Naive B cell (primary cell): Measurements from ENCODE around the gene IZUMO1. TPM values are rescaled to one million over a fixed set of nuclear protein-coding genes. Genes with fewer than 3 reads are reported as not detected.

Experiments
- ATAC-seq, 2 donors: fragments of 150-1000 bp; cut with Tn5 transposase; 2 replicates each; pipeline ENCODE4 v1.10.0; 2021; ENCODE audit warnings: low read depth in 2 of 2, mild to moderate bottlenecking in 2 of 2, moderate library complexity in 2 of 2
- DNase-seq: peaks from one replicate; pipeline ENCODE4 v3.0.0; 2022
- H3K27ac Mint-ChIP-seq, 6 donors: one replicate each; pipeline ENCODE4 v1.8.0; 2020 to 2022; ENCODE audit warnings: mild to moderate bottlenecking in 6 of 6, mixed read lengths in 6 of 6, moderate library complexity in 5 of 6, inconsistent platforms in 2 of 6
- H3K27me3 Mint-ChIP-seq, 3 donors: one replicate each; pipeline ENCODE4 v1.8.0; 2021 to 2022; ENCODE audit warnings: mixed read lengths in 3 of 3, mild to moderate bottlenecking in 1 of 3
- H3K36me3 Mint-ChIP-seq, 2 donors: one replicate each; pipeline ENCODE4 v1.8.0; 2020 to 2022; ENCODE audit warnings: mixed read lengths in 2 of 2, inconsistent platforms in 1 of 2, mild to moderate bottlenecking in 1 of 2
- H3K4me1 Mint-ChIP-seq, 3 donors: one replicate each; pipeline ENCODE4 v1.8.0; 2020 to 2022; ENCODE audit warnings: mixed read lengths in 3 of 3, inconsistent platforms in 1 of 3, mild to moderate bottlenecking in 1 of 3, moderate library complexity in 1 of 3
- H3K4me3 Mint-ChIP-seq, 8 donors: one replicate each; pipeline ENCODE4 v1.8.0; 2020 to 2022; ENCODE audit warnings: mild to moderate bottlenecking in 8 of 8, mixed read lengths in 8 of 8, moderate library complexity in 8 of 8, inconsistent platforms in 2 of 8
- H3K9me3 Mint-ChIP-seq, 7 donors: one replicate each; pipeline ENCODE4 v1.8.0; 2020 to 2022; ENCODE audit warnings: mixed read lengths in 7 of 7, mild to moderate bottlenecking in 5 of 7, inconsistent platforms in 2 of 7, moderate library complexity in 1 of 7
- polyA plus RNA-seq, 6 donors: library from polyadenylated mRNA; unstranded; fragments of 300-500 nt; fragmentation: Illumina TruSeq; gene quantifications; one replicate each; pipeline ENCODE4 v1.2.3, GENCODE V29; 2021; ENCODE audit warnings: low read depth in 6 of 6

The IZUMO1 gene
- polyA plus RNA-seq, 6 donors from 2014 or later = not detected

DNA sequence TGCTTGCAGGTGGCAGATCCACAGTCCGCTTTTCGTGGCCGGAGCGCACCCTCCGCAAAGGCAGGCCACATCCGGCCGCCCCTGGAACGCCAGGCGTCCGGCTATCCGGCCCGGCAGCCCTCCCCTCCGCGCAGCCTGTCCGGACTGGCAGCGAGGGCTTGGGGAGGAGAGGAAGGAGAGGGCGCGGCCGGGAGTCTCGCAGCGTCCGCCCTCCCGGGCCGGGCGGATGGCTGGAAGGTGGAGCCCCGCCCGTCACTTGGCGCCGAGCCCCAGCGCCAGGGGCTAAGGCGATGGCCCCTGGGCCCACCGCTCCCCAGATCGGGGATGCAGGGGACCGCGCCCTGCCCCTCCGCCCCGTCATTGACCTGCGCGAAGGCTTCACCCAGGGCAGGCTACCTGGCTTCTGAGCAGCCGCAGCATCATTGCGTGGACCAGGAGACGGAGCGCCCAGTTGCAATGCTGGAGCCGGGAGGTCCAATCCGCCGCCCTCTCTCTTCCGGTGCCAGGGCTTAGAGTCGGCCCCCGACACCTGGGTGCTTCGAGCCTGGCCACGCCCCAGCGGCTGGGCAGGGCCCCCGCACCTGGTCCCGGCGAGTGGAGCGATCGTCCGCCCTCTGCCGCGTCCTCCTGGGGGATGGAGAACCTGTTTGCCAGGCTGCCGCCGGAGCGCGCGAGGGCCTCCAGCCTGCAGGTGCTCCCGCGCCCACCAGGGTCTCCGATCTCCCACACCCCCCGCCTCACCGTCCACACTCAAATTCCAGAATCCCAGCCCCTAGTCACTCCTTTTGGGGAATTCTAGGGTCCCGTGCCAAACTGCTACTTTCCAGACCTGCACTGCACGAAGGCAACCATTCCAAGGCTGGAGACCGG is 6.0 kb upstream of the IZUMO1 start, which contains the start of gene FUT1:
Gene FUT1 (minus strand): TSS at position 146 of the 870 bp plus-strand sequence. CDS start 1,360 bp downstream, outside the sequence.
- Mint-ChIP-seq H3K4me1 (peaks cover 17 to 25% (median 17%) of the 10 kb centered on the region in 3 donors), H3K4me3 (peak within 1 kb of the TSS; percentile 48 to 90 (median 78)), H3K27ac (peak within 1 kb of the TSS in 2 of 6 donors; percentile 48 to 81), H3K36me3 (no peaks in the 10 kb centered on the region), H3K27me3 (peaks cover 33 to 78% (median 49%) of the 10 kb centered on the region in 3 donors), H3K9me3 (no peaks in the 10 kb centered on the region)
- ATAC-seq = peak; percentile 70 to 84
- peak; percentile 19 for DNase-seq

DNA sequence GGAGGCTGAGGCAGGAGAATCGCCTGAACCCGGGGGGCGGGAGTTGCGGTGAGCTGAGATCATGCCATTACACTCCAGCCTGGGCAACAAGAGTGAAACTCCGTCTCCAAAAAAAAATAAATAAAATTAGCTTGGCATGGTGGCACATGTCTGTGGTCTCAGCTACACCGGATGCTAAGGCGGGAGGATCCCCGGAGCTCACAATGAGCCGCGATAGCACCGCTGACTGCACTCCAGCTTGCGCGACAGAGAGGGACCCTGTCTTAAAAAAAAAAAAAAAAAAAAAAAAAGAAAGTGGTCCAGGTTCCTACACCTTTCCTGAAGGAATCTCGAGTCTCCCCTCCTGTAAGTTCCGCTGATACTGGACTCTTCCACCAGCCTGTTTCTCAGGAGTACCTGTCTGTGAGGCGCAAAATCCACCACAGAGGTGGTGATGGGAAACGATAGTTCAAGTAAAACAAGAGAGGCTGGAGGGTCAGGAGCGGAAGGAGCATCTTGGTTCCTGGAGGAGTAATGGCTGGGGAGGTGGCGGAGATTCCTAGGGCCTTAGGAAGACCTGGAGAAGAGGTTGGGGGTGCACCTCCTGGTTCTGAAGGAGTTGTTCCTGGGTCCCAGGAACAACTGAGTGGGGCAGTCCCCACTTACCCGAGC is 5.3 kb upstream of the IZUMO1 start:
- DNase-seq (no peak), ATAC-seq (no peak)
- H3K27me3 Mint-ChIP-seq = peaks cover 34 to 83% (median 52%) of the 10 kb centered on the region in 3 donors
- peak overlapping the region; percentile 18 to 90 (median 77) for H3K4me3 Mint-ChIP-seq
- H3K27ac Mint-ChIP-seq = peak overlapping the region in 2 of 6 donors; percentile 48 to 81
- peaks cover 17 to 29% (median 21%) of the 10 kb centered on the region in 3 donors for H3K4me1 Mint-ChIP-seq
- H3K36me3 Mint-ChIP-seq = no peaks in the 10 kb centered on the region
- H3K9me3 Mint-ChIP-seq = no peaks in the 10 kb centered on the region

DNA sequence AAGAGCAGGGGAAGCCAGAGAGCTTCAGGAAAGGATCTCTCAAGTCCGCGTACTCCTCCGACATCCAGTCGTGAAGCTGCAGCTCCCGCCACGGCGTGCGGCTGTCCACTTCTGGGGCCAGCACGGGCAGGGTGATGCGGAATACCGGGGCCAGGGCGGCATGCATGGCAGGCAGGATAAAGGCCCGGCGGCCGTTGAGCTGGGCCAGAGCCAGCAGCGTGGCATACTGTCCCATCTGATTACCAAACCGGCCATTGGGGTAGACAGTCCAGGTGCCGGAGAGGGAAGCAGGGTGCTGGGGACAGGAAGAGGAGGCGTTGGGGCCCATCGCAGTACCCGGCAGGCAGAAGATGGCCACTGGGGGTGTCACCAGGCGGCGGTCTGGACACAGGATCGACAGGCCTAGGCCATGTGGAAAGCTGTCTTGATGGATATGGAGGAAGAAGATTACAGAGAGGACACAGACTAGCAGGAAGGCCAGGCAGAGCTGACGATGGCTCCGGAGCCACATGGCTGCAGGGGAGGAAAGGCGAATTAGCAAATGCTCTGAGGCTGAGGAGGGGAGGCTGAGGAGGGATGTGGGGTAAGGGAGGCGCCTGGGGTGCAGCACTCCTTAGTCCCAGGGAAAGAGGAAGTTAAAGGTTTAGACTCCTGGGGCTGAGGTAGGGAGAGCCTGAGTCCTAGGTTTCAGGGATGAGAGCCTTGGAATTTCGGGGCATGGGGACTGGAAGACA is 4.2 kb upstream of the IZUMO1 start:
- H3K27ac Mint-ChIP-seq = no peak overlapping the region
- no peak for ATAC-seq
- H3K4me3 Mint-ChIP-seq = peak overlapping the region in 7 of 8 donors; percentile 0 to 82 (median 46)

DNA sequence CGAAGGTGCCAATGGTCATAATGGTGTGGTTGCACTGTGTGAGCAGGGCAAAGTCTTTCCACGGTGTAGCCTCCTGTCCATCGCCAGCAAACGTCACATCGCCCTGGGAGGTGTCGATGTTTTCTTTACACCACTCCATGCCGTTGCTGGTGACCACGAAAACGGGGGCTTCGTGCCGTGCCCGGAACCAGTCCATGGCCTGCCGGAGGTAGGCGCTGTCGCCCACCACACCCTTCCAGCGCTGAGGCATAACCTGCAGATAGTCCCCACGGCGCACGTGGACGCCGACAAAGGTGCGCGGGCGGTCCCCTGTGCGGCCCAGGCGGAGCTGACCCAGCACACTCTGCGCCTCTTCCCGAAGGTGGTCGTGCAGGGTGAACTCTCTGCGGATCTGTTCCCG is 3.6 kb upstream of the IZUMO1 start:
- Mint-ChIP-seq H3K9me3 (peaks cover 0 to 4% (median 0%) of the 10 kb centered on the region in 7 donors), H3K27me3 (peaks cover 44 to 84% (median 63%) of the 10 kb centered on the region in 3 donors), H3K27ac (no peak overlapping the region)

More for the DNA sequence above, 4.2 kb upstream of the IZUMO1 start:
- no peak for DNase-seq
- H3K27me3 Mint-ChIP-seq = peaks cover 38 to 84% (median 59%) of the 10 kb centered on the region in 3 donors
- peaks cover 21 to 31% (median 30%) of the 10 kb centered on the region in 3 donors for H3K4me1 Mint-ChIP-seq
- peaks cover 0 to 4% (median 0%) of the 10 kb centered on the region in 7 donors for H3K9me3 Mint-ChIP-seq
- H3K36me3 Mint-ChIP-seq = peaks cover 0 to 6% of the 10 kb centered on the region in 2 donors

DNA sequence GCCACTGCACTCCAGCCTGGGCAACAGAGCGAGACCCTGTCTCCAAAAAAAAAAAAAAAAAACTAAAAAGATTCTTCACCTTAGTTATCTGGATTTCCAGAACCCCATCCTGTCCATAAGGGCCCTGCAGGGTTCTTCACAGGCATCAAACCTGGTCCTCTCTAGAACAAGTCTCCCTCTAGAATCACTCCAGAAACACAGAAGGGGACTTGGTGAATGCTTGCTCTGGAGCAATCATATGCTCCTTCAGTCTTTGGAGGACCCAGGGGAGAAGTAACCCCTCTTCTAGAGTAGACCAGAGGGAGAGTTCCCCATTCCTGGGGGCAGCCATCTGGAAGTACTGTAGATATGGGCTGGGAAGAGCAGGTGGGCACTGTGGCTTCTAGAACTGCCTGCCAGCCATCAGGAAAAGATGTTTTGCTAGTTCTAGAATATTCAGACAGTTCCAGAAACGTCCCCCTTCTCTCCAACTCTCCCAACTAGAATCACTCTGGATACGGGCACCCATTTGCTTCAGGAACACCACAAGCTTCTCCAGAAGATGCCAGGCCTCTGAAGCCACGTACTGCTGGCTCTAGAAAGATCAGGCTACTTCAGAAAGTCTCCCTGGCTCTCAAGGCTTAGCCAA is 3.0 kb upstream of the IZUMO1 start:
- ATAC-seq (no peak), DNase-seq (no peak)
- peaks cover 0 to 5% (median 0%) of the 10 kb centered on the region in 7 donors for H3K9me3 Mint-ChIP-seq
- H3K27me3 Mint-ChIP-seq = peaks cover 50 to 84% (median 60%) of the 10 kb centered on the region in 3 donors
- H3K27ac Mint-ChIP-seq = no peak overlapping the region
- H3K4me1 Mint-ChIP-seq = peaks cover 24 to 35% (median 30%) of the 10 kb centered on the region in 3 donors
- peaks cover 0 to 8% of the 10 kb centered on the region in 2 donors for H3K36me3 Mint-ChIP-seq
- peak overlapping the region in 3 of 8 donors; percentile 3 to 40 (median 37) for H3K4me3 Mint-ChIP-seq

More for the DNA sequence above, 3.6 kb upstream of the IZUMO1 start:
- ATAC-seq (no peak), DNase-seq (no peak)
- H3K4me3 Mint-ChIP-seq = peak overlapping the region in 2 of 8 donors; percentile 3 to 46
- H3K4me1 Mint-ChIP-seq = peaks cover 24 to 35% (median 30%) of the 10 kb centered on the region in 3 donors
- H3K36me3 Mint-ChIP-seq = peaks cover 0 to 8% of the 10 kb centered on the region in 2 donors

DNA sequence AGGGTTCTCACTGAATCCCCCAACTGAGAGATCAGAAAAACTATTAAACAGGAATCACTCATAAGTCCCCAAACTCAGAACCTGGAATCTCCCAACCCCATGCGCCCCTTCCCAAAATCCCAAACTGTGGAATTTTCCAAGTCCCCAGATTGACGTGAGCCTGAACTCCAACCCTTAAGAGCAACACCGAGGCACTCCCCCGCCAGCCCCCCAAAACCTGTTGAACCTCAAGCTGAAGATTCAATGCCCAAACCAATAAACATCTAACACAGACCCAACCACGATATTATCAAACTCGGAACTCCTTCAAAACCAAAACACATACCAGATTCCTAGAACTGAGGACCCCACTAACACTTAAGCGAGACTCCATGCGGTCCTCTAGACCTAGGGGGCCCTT is 599 bp downstream of the IZUMO1 start:
- H3K9me3 Mint-ChIP-seq = peaks cover 0 to 5% (median 3%) of the 10 kb centered on the region in 7 donors
- ATAC-seq (no peak), DNase-seq (no peak)
- peaks cover 0 to 8% of the 10 kb centered on the region in 2 donors for H3K36me3 Mint-ChIP-seq
- H3K27me3 Mint-ChIP-seq = peaks cover 40 to 79% (median 42%) of the 10 kb centered on the region in 3 donors
- H3K27ac Mint-ChIP-seq = peak overlapping the region in 1 of 6 donors; percentile 22
- H3K4me3 Mint-ChIP-seq = peak overlapping the region in 2 of 8 donors; percentile 22 to 36
- peaks cover 14 to 23% (median 18%) of the 10 kb centered on the region in 3 donors for H3K4me1 Mint-ChIP-seq

DNA sequence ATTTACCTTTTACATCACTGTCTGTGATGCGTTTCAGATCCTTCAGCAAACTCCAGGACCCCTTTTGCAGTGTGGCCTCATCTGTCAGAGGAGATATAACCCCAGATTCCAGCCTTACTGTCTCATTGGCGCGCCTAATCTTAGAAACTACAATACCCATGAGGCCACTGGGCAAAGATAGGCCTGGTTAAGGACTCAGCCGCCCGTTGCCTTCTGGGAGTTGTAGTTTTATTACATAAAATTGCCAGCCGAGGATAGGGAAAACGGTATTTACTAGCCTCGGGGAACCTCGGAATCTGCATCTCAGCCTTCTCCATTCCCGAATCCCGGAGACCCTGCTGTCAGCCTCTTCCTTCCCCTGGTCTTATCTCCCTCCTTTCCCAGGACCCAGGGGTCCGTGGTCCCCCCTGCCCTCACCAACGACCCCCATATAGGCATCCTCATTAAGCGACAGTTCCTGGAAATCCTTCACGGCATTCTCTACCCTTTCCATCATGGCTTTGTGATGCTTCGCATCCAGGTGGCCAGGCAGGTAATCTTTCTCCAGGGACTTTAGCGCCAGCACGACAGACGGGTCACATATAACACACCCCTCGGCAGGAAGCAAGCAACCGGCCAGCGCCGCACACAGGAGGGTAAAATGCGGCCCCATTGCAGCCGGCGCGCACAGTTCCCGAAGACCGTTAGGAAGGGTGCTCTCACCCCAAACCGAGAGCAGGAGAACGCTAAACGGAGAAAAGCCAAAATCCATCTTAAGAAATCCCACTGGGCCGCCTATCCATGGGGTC is 1.3 kb downstream of the IZUMO1 start:
- Mint-ChIP-seq H3K9me3 (peaks cover 0 to 5% (median 3%) of the 10 kb centered on the region in 7 donors), H3K4me3 (peak overlapping the region in 1 of 8 donors; percentile 30), H3K36me3 (peaks cover 0 to 8% of the 10 kb centered on the region in 2 donors), H3K27me3 (peaks cover 34 to 78% (median 41%) of the 10 kb centered on the region in 3 donors), H3K4me1 (peaks cover 11 to 25% (median 16%) of the 10 kb centered on the region in 3 donors), H3K27ac (no peak overlapping the region)
- DNase-seq (peak; percentile 40), ATAC-seq (peak; percentile 74 to 76)

DNA sequence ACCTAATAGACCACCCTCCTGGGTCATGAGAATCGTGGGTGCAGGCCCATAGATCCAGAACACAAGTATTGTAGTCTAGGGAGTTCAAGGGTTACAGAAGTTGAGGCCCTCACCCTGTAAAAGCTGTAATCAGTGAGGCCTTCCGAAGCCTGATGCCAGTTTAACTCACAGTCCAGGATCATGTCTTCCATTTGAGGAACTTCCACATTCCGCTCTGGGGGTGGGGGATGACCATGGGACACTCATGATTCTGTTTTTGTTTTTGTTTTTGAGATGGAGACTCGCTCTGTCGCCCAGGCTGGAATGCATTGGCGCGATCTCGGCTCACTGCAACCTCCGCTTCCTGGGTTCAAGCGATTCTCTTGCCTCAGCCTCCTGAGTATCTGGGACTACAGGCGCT is 4.6 kb downstream of the IZUMO1 start:
- Mint-ChIP-seq H3K4me3 (peak overlapping the region in 2 of 8 donors; percentile 15 to 78), H3K4me1 (peaks cover 15 to 35% (median 18%) of the 10 kb centered on the region in 3 donors), H3K27me3 (peaks cover 26 to 63% (median 30%) of the 10 kb centered on the region in 3 donors), H3K9me3 (peaks cover 0 to 5% (median 4%) of the 10 kb centered on the region in 7 donors), H3K27ac (no peak overlapping the region), H3K36me3 (peaks cover 0 to 8% of the 10 kb centered on the region in 2 donors)
- DNase-seq = no peak
- no peak for ATAC-seq

DNA sequence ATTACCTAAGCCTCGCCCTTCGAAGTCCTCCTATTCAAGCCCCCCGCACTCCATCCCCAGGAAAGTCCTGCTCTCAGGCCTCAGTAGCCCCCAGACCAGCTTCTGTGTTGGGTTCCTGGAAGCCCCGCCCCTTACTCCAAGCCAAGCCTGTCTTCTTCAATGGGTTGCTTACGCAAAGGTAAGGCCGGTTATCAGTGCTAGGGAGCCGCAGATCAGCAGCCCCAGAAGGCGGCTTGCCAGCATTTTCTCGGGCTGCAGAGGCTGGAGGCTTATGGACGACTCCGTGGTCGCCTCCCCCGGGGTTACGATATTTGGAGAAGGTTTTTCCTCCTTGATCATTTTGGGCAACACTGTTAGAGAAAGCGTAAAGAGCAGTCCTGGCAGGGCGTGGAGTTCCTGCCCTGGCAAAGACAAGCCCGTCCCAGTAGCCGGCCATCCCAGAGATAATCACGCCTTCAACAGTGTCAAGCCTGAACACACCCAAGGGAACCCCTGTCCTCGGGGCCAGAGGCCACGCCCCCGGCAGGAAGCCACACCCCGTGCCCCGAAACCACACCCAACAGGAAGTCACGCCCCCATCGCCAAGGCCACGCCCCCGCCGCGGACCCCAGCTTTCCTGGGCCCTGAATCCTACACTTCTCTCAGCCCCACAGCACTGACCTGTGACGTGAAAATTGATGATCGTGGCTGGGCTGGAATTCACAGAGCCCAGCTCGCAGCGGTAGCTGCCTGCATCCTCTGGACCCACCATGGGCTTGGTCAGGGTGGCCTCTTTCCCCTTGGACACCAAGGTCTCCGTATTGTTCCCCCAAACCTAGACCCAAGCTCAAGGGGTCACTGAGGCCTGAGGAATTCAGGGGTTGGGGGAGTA is 5.3 kb downstream of the IZUMO1 start:
- Mint-ChIP-seq H3K36me3 (peaks cover 0 to 6% of the 10 kb centered on the region in 2 donors), H3K4me3 (peak overlapping the region in 5 of 8 donors; percentile 12 to 78 (median 54)), H3K4me1 (peaks cover 15 to 28% (median 16%) of the 10 kb centered on the region in 3 donors), H3K9me3 (peaks cover 0 to 5% (median 4%) of the 10 kb centered on the region in 7 donors), H3K27ac (peak overlapping the region in 1 of 6 donors; percentile 12), H3K27me3 (peaks cover 23 to 55% (median 30%) of the 10 kb centered on the region in 3 donors)
- ATAC-seq = no peak
- DNase-seq = no peak

DNA sequence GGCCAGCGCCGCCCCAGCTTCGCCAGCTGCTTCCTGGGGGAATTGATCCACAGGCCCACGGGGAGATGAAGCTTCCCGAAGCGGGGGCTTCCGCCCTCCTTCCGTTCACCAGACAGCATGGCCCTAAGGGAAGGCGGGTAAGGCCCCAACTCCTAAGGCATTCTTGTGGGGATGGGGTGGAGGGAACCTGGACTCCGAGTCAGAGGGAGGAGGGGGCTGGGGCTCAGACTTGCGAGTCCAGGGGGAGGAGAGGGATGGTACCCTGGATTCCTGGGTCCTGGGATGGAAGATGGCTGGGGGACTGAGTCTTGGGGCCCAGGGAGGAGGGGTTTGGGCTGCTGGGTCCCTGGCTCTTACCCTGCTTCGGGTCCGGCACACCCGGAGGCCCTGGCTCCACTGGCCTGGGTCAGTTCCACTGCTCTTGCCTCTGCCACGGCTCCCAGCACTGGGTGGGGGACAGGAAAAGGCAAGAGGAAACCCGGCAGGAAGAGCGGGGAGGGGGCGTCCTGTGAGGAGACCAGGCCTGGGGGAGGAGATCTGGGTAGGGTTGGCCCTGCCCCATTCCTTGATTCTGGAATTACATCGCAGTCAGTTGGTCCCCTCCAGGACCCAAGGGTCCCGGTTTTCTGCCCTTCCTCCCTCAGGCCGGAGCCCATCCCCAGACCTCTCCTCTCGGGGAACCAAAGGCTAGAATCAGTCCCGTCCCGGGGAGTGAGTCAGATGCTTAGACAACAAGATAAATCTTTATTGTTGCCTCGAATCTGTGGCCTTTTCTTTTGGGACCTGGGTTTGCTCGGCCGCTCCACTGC is 6.3 kb downstream of the IZUMO1 start, which contains the start of gene RASIP1:
Gene RASIP1 (minus strand): TSS at position 447 of the 809 bp plus-strand sequence. CDS start 328 bp downstream, at position 119.
- peak within 1 kb of the TSS in 7 of 8 donors; percentile 12 to 88 (median 51) for H3K4me3 Mint-ChIP-seq
- H3K36me3 Mint-ChIP-seq = no peaks in the 10 kb centered on the region
- H3K9me3 Mint-ChIP-seq = peaks cover 0 to 5% (median 0%) of the 10 kb centered on the region in 7 donors
- peaks cover 8 to 19% (median 16%) of the 10 kb centered on the region in 3 donors for H3K4me1 Mint-ChIP-seq
- no peak for DNase-seq
- peaks cover 13 to 45% (median 20%) of the 10 kb centered on the region in 3 donors for H3K27me3 Mint-ChIP-seq
- no peak for ATAC-seq
- peak within 1 kb of the TSS in 1 of 6 donors; percentile 12 for H3K27ac Mint-ChIP-seq
